GM21447 (cell line): ENCODE results near the gene APBA1.

Experiments
- ATAC-seq: cut with Tn5 transposase; IDR thresholded peaks from one replicate; pipeline ENCODE4 v1.9.1; 2021; ENCODE audit not compliant: unreplicated experiment

The APBA1 gene

GRCh38 chr9:69535911-69536310, 136.3 kb downstream of the APBA1 start:
- ATAC-seq, result no peak

- ATAC-seq, result no peak
These were observed 136.8 kb downstream of the APBA1 start for GRCh38 chr9:69535286-69535832.

GRCh38 chr9:69532396-69532795, 139.8 kb downstream of the APBA1 start:
- ATAC-seq, result no peak

GRCh38 chr9:69527454-69527853, 144.7 kb downstream of the APBA1 start:
- ATAC-seq, result no peak

- no peak for ATAC-seq
These were observed 145.5 kb downstream of the APBA1 start for GRCh38 chr9:69526699-69527098.

- peak; percentile 77 for ATAC-seq
These were observed 152.5 kb downstream of the APBA1 start for GRCh38 chr9:69519470-69520240.

- no peak for ATAC-seq
These were observed 155.5 kb downstream of the APBA1 start for GRCh38 chr9:69516353-69517322.

GRCh38 chr9:69515810-69516209, 156.4 kb downstream of the APBA1 start:
- ATAC-seq, result no peak

GRCh38 chr9:69513141-69513820, 158.9 kb downstream of the APBA1 start:
- ATAC-seq, result no peak

GRCh38 chr9:69504058-69504457, 168.1 kb downstream of the APBA1 start:
- ATAC-seq, result no peak

- ATAC-seq, result no peak
These were observed 169.4 kb downstream of the APBA1 start for GRCh38 chr9:69502671-69503301.

GRCh38 chr9:69500896-69501295, 171.3 kb downstream of the APBA1 start:
- ATAC-seq, result no peak

- ATAC-seq, result no peak
These were observed 172.2 kb downstream of the APBA1 start for GRCh38 chr9:69499959-69500358.

- no peak for ATAC-seq
These were observed 172.8 kb downstream of the APBA1 start for GRCh38 chr9:69499407-69499806.

- no peak for ATAC-seq
These were observed 173.7 kb downstream of the APBA1 start for GRCh38 chr9:69498470-69498869.

- no peak for ATAC-seq
These were observed 174.4 kb downstream of the APBA1 start for GRCh38 chr9:69497816-69498215.

GRCh38 chr9:69496846-69497450, 175.2 kb downstream of the APBA1 start:
- ATAC-seq, result no peak

GRCh38 chr9:69495296-69495695, 176.9 kb downstream of the APBA1 start:
- no peak for ATAC-seq

- ATAC-seq, result no peak
These were observed 177.4 kb downstream of the APBA1 start for GRCh38 chr9:69494763-69495162.

- ATAC-seq, result no peak
These were observed 178.0 kb downstream of the APBA1 start for GRCh38 chr9:69494208-69494607.
